ENCODE results near the gene PTPN18. TPM values are rescaled to one million over a fixed set of nuclear protein-coding genes. Genes with fewer than 3 reads are reported as not detected.
A peak's percentile ranks its signal among the peaks of the same experiment; 100 is the strongest.

PTPN18 gene
- total RNA-seq, 1 experiment from 2014 or later = 16.3 TPM

DNA sequence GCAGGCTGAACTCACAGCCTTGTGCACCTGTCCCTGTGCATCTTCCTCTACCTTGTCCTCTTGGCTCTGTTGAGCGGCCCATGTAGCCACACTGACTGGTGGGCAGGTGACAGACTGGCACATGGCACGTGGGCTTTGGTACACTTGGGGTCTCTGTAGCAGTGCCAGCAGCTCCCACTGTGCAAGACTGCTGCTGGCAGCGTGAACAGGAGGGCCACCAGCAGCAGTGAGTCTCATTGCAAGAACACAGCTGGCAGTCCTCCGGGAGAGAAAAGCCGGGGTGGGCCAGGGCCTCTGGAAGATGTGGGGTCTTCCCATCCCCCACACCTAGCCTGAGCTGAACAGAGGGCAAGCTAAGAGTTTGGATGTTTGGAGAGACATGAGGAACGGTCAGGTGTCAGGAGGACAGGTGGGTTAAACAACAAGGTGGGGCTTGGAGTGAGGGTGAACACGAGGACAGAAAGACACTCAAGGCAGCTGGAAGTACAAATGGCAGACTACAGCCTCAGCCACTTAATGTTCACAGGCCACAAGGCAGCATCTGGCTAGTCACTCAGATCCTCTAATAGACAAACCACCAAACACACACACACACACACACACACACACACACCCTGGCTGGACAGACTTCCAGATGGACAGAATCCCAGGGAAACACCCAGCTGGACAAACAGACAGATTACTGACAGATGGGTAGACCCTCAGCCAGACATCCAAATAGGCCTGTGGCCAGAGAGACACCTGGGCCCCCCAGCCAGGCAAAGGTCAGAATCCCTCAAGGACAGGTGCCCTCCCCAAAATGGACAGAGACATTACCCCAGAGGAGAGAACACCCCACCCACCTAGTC is 2.3 kb upstream of the PTPN18 start:
- Histone ChIP-seq H3K23ac (ENCODE audit: insufficient read length, low read depth, low read length) (no peak overlapping the region), H3K14ac (ENCODE audit: insufficient read depth, low read length) (no peak overlapping the region), H3T11ph (ENCODE audit: low read length) (no peak overlapping the region), H3K23me2 (ENCODE audit: insufficient read length, low read depth, low read length, poor library complexity, severe bottlenecking) (no peaks in the 10 kb centered on the region), H3K79me2 (ENCODE audit: insufficient read depth, low read length) (no peaks in the 10 kb centered on the region), H3K18ac (ENCODE audit: insufficient read length, low read depth, low read length) (no peak overlapping the region), H3K27me3 (ENCODE audit: insufficient read depth, low read length) (peaks cover 5% of the 10 kb centered on the region; the same call in 1 of the 2 replicates), H4K8ac (replicated peaks; ENCODE audit: insufficient read length, low read depth, low read length) (no peak overlapping the region), H2BK5ac (ENCODE audit: insufficient read length, low read length) (no peak overlapping the region), H2BK15ac (ENCODE audit: low read depth, low read length) (no peak overlapping the region), H3K4me2 (ENCODE audit: insufficient read depth, insufficient read length, low read length) (no peak overlapping the region), H2AK5ac (ENCODE audit: insufficient read length, low read length) (no peak overlapping the region), H3K9ac (ENCODE audit: extremely low read depth, insufficient read length, low read length) (no peak overlapping the region), H3K79me1 (ENCODE audit: insufficient read depth, low read depth, low read length, poor library complexity, severe bottlenecking) (no peaks in the 10 kb centered on the region), H2BK120ac (ENCODE audit: low read depth, low read length, poor library complexity, severe bottlenecking) (no peak overlapping the region), H4K91ac (ENCODE audit: insufficient read length, low read depth, low read length) (no peak overlapping the region), H2AFZ (ENCODE audit: low read length) (no peak overlapping the region), H4K5ac (ENCODE audit: insufficient read length, low read depth, low read length) (no peak overlapping the region), H3K4me1 (ENCODE audit: insufficient read depth, low read length) (no peaks in the 10 kb centered on the region), H3K56ac (ENCODE audit: insufficient read length, low read depth, low read length) (no peak overlapping the region), H2BK20ac (ENCODE audit: low read depth, low read length, poor library complexity, severe bottlenecking) (no peak overlapping the region), H3K27ac (ENCODE audit: insufficient read length, low read depth, low read length) (no peak overlapping the region), H3K4ac (ENCODE audit: low read depth, low read length) (no peak overlapping the region), H4K20me1 (ENCODE audit: control insufficient read depth, insufficient read depth, insufficient read length) (no peaks in the 10 kb centered on the region), H2BK12ac (ENCODE audit: insufficient read length, low read depth, low read length) (no peak overlapping the region), H3K9me3 (ENCODE audit: control insufficient read depth, low read depth, low read length) (no peaks in the 10 kb centered on the region)
- TF ChIP-seq CTCF (conservative IDR thresholded peaks at IDR 0.05) = no peak
- Mint-ChIP-seq H3K27ac (peak overlapping the region in 1 of 3 experiments; percentile 46; a peak in 1 of 7 replicates), H3K4me3 (peak overlapping the region in 1 of 2 experiments; percentile 52; a peak in 1 of 5 replicates), H3K4me1 (peaks cover 17% of the 10 kb centered on the region in 2 experiments), H3K27me3 (ENCODE audit: low read depth) (peaks cover 32% of the 10 kb centered on the region), H3K9me3 (no peaks in the 10 kb centered on the region; a peak in 1 of 5 replicates), H3K36me3 (ENCODE audit: insufficient read depth in 1 of 3, low read depth in 3 of 3) (peaks cover 1 to 14% (median 1%) of the 10 kb centered on the region in 3 experiments)
- no CpG with 5 or more reads among the region's 7 CpGs for WGBS (ENCODE audit: extremely low coverage, insufficient read length, low lambda C conversion rate)
- no peak for DNase-seq
